ENCODE measurements around the gene SLC48A1. TPM values are rescaled to one million over a fixed set of nuclear protein-coding genes. Genes with fewer than 3 reads are reported as not detected.
"Not testable (repeated sequence)": the region's sequence is repeated elsewhere in the genome, so short reads cannot be mapped to it uniquely, and the experiment has no call there.

SLC48A1 gene
- total RNA-seq, 1 experiment from 2014 or later: 20.0 TPM

- no TSS peak for BruUV-seq (replicated peaks)
- no peak overlapping the region for H3K9ac ChIP-seq (ENCODE audit: low read length)
- DNase-seq (ENCODE audit: low read depth, low spot score) (no peak), ATAC-seq (peak; percentile 58)
- H3K4me3 ChIP-seq (replicated peaks in 1 of 2; ENCODE audit: low read depth in 1 of 2, low read length in 2 of 2): no peak overlapping the region
- no peaks in the 10 kb centered on the region for H3K9me2 ChIP-seq (ENCODE audit: insufficient read depth)
- H3K4me2 ChIP-seq (ENCODE audit: low read length): peak overlapping the region; percentile 32
- no peaks in the 10 kb centered on the region for H3K27me3 ChIP-seq (ENCODE audit: insufficient read depth, low read length)
- TF ChIP-seq REST (IDR thresholded peaks at IDR 0.05; ENCODE audit: low read depth) (no peak), SIN3A (IDR thresholded peaks at IDR 0.05; ENCODE audit: low read depth) (no peak)
- TF ChIP-seq, protein P1, sequence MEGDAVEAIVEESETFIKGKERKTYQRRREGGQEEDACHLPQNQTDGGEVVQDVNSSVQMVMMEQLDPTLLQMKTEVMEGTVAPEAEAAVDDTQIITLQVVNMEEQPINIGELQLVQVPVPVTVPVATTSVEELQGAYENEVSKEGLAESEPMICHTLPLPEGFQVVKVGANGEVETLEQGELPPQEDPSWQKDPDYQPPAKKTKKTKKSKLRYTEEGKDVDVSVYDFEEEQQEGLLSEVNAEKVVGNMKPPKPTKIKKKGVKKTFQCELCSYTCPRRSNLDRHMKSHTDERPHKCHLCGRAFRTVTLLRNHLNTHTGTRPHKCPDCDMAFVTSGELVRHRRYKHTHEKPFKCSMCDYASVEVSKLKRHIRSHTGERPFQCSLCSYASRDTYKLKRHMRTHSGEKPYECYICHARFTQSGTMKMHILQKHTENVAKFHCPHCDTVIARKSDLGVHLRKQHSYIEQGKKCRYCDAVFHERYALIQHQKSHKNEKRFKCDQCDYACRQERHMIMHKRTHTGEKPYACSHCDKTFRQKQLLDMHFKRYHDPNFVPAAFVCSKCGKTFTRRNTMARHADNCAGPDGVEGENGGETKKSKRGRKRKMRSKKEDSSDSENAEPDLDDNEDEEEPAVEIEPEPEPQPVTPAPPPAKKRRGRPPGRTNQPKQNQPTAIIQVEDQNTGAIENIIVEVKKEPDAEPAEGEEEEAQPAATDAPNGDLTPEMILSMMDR (IDR thresholded peaks at IDR 0.05 in 2 of 3, conservative IDR thresholded peaks at IDR 0.05 in 1 of 3; ENCODE audit: borderline replicate concordance in 1 of 3, insufficient read depth in 1 of 3, low read depth in 2 of 3, low read length in 2 of 3): peak in 2 of 3 experiments; percentile 37 to 41; a peak in 3 of 6 replicates
- H3K9me3 ChIP-seq (ENCODE audit: control insufficient read depth in 1 of 2, insufficient read depth in 1 of 2, low read depth in 1 of 2, low read length in 2 of 2): no peaks in the 10 kb centered on the region
- no peak overlapping the region for H2AFZ ChIP-seq (ENCODE audit: low read depth, low read length, poor library complexity, severe bottlenecking)
- CTCF ChIA-PET: interaction anchor here (1.1 to 2.0 kb wide), 2 partner anchors 29 to 42 kb away, joined by 3 to 14 read pairs; no protein-coding TSS in a partner anchor
- H3K79me2 ChIP-seq (ENCODE audit: insufficient read depth, low read length): peaks cover 80% of the 10 kb centered on the region
- H4K20me1 ChIP-seq (ENCODE audit: insufficient read depth): no peaks in the 10 kb centered on the region
- intact Hi-C loops (cut with micrococcal nuclease): no loop called here
- no peaks in the 10 kb centered on the region for H3K36me3 ChIP-seq (ENCODE audit: control insufficient read depth in 1 of 2, insufficient read depth in 2 of 2, low read length in 2 of 2)
- POLR2A ChIA-PET: no interaction called here
- H3K27ac ChIP-seq (ENCODE audit: low read depth, low read length): no peak overlapping the region
- RAD21 ChIA-PET (ENCODE audit: low non-redundant PET in 1 of 2, low total read pairs in 2 of 2, uncharacterized antibody in 2 of 2, unreplicated experiment in 2 of 2): no interaction called here
- peaks cover 35 to 62% of the 10 kb centered on the region in 2 experiments for H3K4me1 ChIP-seq (ENCODE audit: control insufficient read depth in 1 of 2, insufficient read depth in 2 of 2, low read length in 2 of 2)
Observed at GRCh38 chr12:47808574-47809365, 35.7 kb downstream of the SLC48A1 start.

- H3K9ac ChIP-seq (ENCODE audit: low read length); H3K9me2 ChIP-seq (ENCODE audit: insufficient read depth); H3K36me3 ChIP-seq (ENCODE audit: control insufficient read depth in 1 of 2, insufficient read depth in 2 of 2, low read length in 2 of 2); ATAC-seq; RAD21 ChIA-PET (ENCODE audit: low non-redundant PET in 1 of 2, low total read pairs in 2 of 2, uncharacterized antibody in 2 of 2, unreplicated experiment in 2 of 2); H3K4me3 ChIP-seq (replicated peaks in 1 of 2; ENCODE audit: low read depth in 1 of 2, low read length in 2 of 2); intact Hi-C loops (cut with micrococcal nuclease); DNase-seq (ENCODE audit: low read depth, low spot score); H3K27me3 ChIP-seq (ENCODE audit: insufficient read depth, low read length); H3K4me2 ChIP-seq (ENCODE audit: low read length); H2AFZ ChIP-seq (ENCODE audit: low read depth, low read length, poor library complexity, severe bottlenecking); H3K27ac ChIP-seq (ENCODE audit: low read depth, low read length); BruUV-seq (replicated peaks); H3K9me3 ChIP-seq (ENCODE audit: control insufficient read depth in 1 of 2, insufficient read depth in 1 of 2, low read depth in 1 of 2, low read length in 2 of 2); H4K20me1 ChIP-seq (ENCODE audit: insufficient read depth); POLR2A ChIA-PET: not testable (repeated sequence)
- CTCF ChIA-PET: interaction anchor here (0.9 kb wide), 1 partner anchor 28 kb away, joined by 3 read pairs; no protein-coding TSS in a partner anchor
- peaks cover 40 to 69% of the 10 kb centered on the region in 2 experiments for H3K4me1 ChIP-seq (ENCODE audit: control insufficient read depth in 1 of 2, insufficient read depth in 2 of 2, low read length in 2 of 2)
- peaks cover 86% of the 10 kb centered on the region for H3K79me2 ChIP-seq (ENCODE audit: insufficient read depth, low read length)
Observed at GRCh38 chr12:47809518-47809917, 36.5 kb downstream of the SLC48A1 start.
